ENCODE measurements around the gene RBM47.
"Not testable (repeated sequence)": the region's sequence is repeated elsewhere in the genome, so short reads cannot be mapped to it uniquely, and the experiment has no call there.

Gene RBM47

GRCh38 chr4:40629401-40630334, at the start of gene RBM47:
Gene RBM47 (minus strand): TSS chr4:40629864. CDS start chr4:40438893, 190,971 bp downstream.
- in situ Hi-C loops (cut with MboI; ENCODE audit: low sequenced_read_pairs), result no loop called here

- in situ Hi-C loops (cut with MboI; ENCODE audit: low sequenced_read_pairs), result no loop called here
Observed at GRCh38 chr4:40678421-40678820, 48.8 kb upstream of the RBM47 start.

DNA sequence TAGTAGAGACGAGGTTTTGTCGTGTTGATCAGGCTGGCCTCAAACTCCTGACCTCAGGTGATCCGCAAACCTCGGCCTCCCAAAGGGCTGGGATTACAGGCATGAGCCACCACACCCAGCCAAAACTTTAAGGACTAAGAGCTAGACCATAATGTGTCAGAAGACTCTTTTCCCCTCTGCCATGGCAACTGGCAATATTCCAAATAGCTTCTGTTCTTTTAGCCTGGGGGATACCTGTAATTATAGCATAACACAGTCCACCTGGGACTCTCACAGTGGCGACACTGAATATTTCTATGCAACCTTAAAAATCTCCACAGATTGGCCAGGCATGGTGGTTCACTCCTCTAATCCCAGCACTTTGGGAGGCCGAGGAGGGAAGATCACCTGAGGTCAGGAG, 45.5 kb upstream of the RBM47 start:
- in situ Hi-C loops (cut with MboI; ENCODE audit: low sequenced_read_pairs), result no loop called here

DNA sequence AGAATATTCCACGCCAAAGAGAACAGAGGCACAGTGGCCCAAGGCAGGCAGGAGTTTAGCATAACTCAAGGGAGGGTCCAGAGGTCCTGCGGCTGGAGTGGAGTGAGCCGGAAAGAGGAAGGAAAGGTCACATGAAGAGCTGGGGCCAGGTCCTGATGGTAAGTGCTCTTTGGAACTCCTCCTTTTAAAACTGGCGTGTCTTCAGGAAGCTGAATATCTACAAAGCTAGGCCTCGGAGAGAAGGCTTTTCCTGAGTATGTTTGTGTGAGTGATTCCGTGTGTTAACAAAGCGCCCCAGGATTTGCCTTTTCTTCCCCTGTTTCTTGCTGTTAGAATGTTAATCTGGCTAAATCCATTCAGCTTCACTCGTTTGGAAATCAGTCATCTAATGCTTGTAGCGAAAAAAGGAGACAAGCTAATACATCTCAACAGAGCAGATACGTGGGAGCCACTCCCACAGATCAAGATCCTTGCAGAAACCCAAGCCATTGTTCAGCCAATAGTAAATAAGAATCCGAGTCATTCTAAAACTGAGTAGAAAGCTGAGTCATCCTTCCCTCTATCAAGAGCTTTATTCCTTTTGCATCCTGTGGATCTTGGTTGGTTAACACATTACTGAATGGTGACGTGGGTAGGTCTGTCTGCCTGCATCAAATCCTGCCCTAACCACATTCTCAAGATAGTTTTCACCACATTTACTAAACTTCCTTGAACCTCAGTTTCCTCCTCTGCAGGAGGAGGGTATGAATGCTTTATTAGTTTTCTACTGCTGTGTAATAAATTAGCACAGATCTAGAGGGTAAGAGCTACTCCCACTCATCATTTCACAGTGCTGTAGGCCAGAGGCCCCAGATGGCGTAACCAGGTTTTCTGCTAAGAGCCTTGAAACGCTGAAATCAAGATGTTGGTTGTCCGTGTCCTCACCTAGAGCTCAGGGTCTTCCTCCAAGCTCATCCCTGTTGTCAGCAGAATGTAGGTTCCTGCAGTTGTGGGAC, 43.2 kb upstream of the RBM47 start:
- in situ Hi-C loops (cut with MboI; ENCODE audit: low sequenced_read_pairs), result no loop called here

DNA sequence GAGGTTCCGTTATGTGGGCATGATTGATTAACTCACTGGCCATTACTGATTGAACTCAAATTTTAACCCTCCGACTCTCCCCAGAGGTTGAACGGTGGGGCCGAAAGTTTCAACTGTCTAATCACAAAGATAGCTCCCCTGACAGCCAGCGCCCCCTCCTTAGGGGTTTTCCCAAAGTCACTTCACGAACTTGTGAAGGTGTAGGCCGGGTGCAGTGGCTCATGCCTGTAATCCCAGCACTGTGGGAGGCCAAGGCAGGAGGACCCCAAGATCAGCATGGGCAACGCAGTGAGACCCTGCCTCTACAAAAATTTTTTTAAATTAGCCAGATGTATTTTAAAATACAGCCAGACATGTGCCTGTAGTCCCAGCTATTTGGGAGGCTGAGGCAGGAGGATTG, 39.8 kb upstream of the RBM47 start:
- in situ Hi-C loops (cut with MboI; ENCODE audit: low sequenced_read_pairs), result no loop called here

- in situ Hi-C loops (cut with MboI; ENCODE audit: low sequenced_read_pairs), result no loop called here
Observed at GRCh38 chr4:40665842-40666241, 36.2 kb upstream of the RBM47 start.

GRCh38 chr4:40662962-40663604, 33.4 kb upstream of the RBM47 start:
- in situ Hi-C loops (cut with MboI; ENCODE audit: low sequenced_read_pairs), result no loop called here

DNA sequence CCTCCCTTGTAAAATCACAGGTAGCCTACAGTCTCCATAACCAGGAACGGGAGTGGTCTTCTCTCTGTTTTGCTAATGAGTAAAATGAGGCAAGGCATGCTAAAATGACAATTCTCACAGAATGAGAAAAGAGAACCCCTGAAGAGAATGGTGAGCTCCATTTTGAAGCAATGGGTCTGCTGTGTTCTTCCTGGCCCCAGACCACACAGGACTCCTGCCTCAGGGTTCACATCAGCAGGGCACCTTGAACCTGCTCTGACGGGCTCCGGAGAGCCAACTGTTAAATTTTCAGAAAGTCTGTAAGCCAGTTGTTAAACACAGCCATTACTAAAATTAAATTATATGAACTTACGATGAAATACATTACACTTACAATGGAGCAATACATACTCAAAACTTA, 32.1 kb upstream of the RBM47 start:
- in situ Hi-C loops (cut with MboI; ENCODE audit: low sequenced_read_pairs), result no loop called here

DNA sequence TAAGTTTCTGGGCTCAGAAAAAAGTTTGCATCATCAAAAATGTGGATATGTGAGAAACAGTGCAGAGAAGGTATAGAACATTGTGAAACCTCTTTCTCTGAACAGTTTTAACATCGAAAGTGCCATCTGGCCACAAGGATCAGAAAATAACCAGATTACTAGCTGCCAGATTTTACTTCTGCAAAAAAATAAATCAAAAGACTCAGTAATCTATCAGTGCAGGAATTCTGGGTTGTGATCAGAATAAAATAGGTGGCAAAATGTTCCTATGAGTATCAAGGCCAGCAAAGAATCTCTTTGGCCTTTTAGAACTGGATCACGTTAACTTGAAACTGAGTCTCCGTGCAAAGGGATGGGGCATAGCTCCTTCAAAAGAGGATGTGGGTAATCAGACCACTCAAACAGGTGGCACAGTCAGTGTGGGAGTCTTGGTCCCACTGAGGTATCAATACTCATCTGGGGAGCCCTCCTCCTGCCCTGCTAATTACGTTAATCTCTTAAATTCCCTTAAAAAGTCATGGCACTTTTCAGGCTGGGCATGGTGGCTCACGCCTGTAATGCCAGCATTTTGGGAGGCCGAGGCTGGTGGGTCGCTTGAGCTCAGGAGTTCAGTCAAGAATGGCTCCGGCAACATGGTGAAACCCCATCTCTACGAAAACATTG, 26.7 kb upstream of the RBM47 start:
- in situ Hi-C loops (cut with MboI; ENCODE audit: low sequenced_read_pairs), result no loop called here

- in situ Hi-C loops (cut with MboI; ENCODE audit: low sequenced_read_pairs), result no loop called here
Observed at GRCh38 chr4:40651280-40651679, 21.6 kb upstream of the RBM47 start.

- in situ Hi-C loops (cut with MboI; ENCODE audit: low sequenced_read_pairs), result no loop called here
Observed at GRCh38 chr4:40649321-40649720, 19.7 kb upstream of the RBM47 start.

- in situ Hi-C loops (cut with MboI; ENCODE audit: low sequenced_read_pairs), result no loop called here
Observed at GRCh38 chr4:40648742-40649281, 19.1 kb upstream of the RBM47 start.

DNA sequence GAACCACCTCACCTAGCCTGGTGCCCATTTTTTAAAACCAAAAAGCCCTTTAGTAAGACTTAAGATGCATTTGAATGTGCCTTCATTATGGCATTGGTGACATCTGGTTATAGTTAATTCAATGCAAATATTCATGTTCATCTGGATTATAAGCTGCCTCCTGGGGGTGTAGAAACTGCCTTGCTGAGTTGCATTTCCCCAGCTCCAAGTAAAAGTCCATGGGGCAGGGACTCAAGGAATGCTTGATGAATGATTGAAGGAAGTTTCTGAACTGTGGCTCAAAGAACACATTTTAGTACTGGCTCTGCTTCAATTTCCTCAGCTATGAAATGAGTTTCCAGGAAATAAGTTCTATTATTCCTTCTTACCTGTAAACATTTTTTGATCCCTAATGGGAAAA, 18.5 kb upstream of the RBM47 start:
- in situ Hi-C loops (cut with MboI; ENCODE audit: low sequenced_read_pairs), result no loop called here

DNA sequence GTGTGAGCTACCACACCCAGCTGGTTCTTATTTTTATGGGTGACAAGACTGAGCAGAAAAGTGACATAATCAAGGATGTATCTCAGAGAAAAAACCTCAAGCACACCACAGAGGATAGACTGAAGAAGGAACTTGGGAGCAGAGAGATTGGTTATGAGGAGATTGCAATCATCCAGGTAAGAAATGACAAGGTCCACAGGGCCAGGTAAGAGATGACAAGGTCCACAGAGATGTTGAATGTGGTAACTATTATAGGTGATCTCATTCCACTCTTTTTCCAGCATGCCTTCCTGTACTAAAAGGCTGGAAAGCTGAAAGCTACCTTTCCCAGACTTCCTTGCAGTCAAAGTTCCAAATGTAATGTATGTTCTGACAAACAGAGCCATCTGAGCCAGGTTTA, 15.9 kb upstream of the RBM47 start:
- in situ Hi-C loops (cut with MboI; ENCODE audit: low sequenced_read_pairs), result no loop called here

- in situ Hi-C loops (cut with MboI; ENCODE audit: low sequenced_read_pairs), result no loop called here
Observed at GRCh38 chr4:40632080-40632479, 2.4 kb upstream of the RBM47 start.

- in situ Hi-C loops (cut with MboI; ENCODE audit: low sequenced_read_pairs), result no loop called here
Observed at GRCh38 chr4:40630335-40631021, 814 bp upstream of the RBM47 start.

DNA sequence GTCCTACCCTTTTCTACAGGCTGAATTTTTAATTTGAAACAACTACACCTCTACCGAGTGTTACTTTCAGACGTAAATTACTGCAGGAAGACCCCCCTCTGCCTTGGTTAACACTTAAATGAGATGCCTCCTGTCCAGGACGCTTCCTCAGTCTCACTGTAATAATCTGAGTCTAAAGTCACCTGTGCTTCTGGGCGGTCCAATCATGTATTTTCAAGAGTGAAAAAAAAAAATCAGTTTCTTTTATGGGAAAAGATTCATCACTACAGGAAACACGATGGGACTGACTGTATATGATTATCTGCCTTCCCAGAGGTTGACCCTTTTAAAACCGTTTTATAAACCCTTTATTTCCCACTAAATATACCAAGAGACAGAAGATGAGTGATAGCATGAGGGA, 776 bp downstream of the RBM47 start:
- in situ Hi-C loops (cut with MboI; ENCODE audit: low sequenced_read_pairs), result no loop called here

- in situ Hi-C loops (cut with MboI; ENCODE audit: low sequenced_read_pairs), result not testable (repeated sequence)
Observed at GRCh38 chr4:40628407-40628806, 1.3 kb downstream of the RBM47 start.

- in situ Hi-C loops (cut with MboI; ENCODE audit: low sequenced_read_pairs), result no loop called here
Observed at GRCh38 chr4:40627540-40627939, 2.1 kb downstream of the RBM47 start.

Measured in HL-60/S4 (cell line).